Left lung (tissue), 10 donors: ENCODE measurements around the gene TEDC1. TPM values are rescaled to one million over a fixed set of nuclear protein-coding genes. Genes with fewer than 3 reads are reported as not detected.

ENCODE experiments used
- ATAC-seq: fragments of 200-7000 bp; cut with Tn5 transposase; one replicate; pipeline ENCODE4 v1.9.1; 2020; ENCODE audit warnings: moderate library complexity
- DNase-seq, 4 donors: peaks; one replicate each; pipeline ENCODE4 v3.0.0-alpha.2; 2013 to 2020
- H3K27ac ChIP-seq, 2 donors: fragments of 200-600 bp; sonication (generic) in 1 of 2; one replicate each; pipeline versions ENCODE4 v1.5.0 to v1.8.0; 2020 to 2021
- H3K27me3 ChIP-seq, 2 donors: fragments of 200-600 bp; sonication (generic) in 1 of 2; one replicate each; pipeline versions ENCODE4 v1.5.0 to v1.8.0; 2020 to 2021
- H3K36me3 ChIP-seq, 2 donors: fragments of 200-600 bp; sonication (generic) in 1 of 2; one replicate each; pipeline versions ENCODE4 v1.5.0 to v1.8.0; 2020 to 2021
- H3K4me1 ChIP-seq, 2 donors: fragments of 200-600 bp; one replicate each; pipeline ENCODE4 v1.8.0; 2021
- H3K4me3 ChIP-seq, 2 donors: fragments of 200-600 bp; sonication (generic) in 1 of 2; one replicate each; pipeline versions ENCODE4 v1.5.0 to v1.8.0; 2020 to 2021; ENCODE audit warnings: mild to moderate bottlenecking in 1 of 2
- H3K9me3 ChIP-seq, 2 donors: fragments of 200-600 bp; sonication (generic) in 1 of 2; one replicate each; pipeline versions ENCODE4 v1.5.0 to v1.8.0; 2020 to 2021
- intact Hi-C, 2 donors: fragments of 100-400 bp; cut with DNase I; formaldehyde crosslinking; loops; one replicate each; pipeline versions ENCODE4 v1.11.2 to v1.14.2; 2022
- polyA plus RNA-seq, 6 donors: library from polyadenylated mRNA; unstranded; fragments of 120-200 nt; gene quantifications; one replicate each; pipeline ENCODE4 v1.2.1, GENCODE V29; 2013; ENCODE audit not compliant: insufficient read length in 6 of 6
- total RNA-seq, 2 donors: library from RNA; stranded (reverse); fragmentation: NEBNext Ultra II Directional; extraction: Animal tissue kit (Norgen Biotek cat#: 25700); gene quantifications; one replicate each; pipeline ENCODE4 v1.2.1, GENCODE V29; 2021
- TF ChIP-seq, protein P1 (sequence below), 2 donors: fragments of 200-600 bp; sonication (generic) in 1 of 2; IDR thresholded peaks; one replicate each; pipeline versions ENCODE4 v1.5.0 to v1.8.0; 2021; ENCODE audit warnings: antibody characterized with exemption in 2 of 2
- donor health status: DM: no; HTN: yes; CAD: no.
- donor health status: DM: no; HTN: no; CAD: no.

TEDC1 gene
- total and polyA plus RNA-seq, 8 donors: 5.9 to 16.8 (median 8.8) TPM

- Histone ChIP-seq H3K4me1 (peaks cover 0 to 1% of the 10 kb centered on the region in 2 donors), H3K27ac (no peak overlapping the region), H3K9me3 (no peaks in the 10 kb centered on the region), H3K4me3 (no peak overlapping the region), H3K36me3 (peaks cover 0 to 91% of the 10 kb centered on the region in 2 donors), H3K27me3 (no peaks in the 10 kb centered on the region)
- TF ChIP-seq, protein P1, sequence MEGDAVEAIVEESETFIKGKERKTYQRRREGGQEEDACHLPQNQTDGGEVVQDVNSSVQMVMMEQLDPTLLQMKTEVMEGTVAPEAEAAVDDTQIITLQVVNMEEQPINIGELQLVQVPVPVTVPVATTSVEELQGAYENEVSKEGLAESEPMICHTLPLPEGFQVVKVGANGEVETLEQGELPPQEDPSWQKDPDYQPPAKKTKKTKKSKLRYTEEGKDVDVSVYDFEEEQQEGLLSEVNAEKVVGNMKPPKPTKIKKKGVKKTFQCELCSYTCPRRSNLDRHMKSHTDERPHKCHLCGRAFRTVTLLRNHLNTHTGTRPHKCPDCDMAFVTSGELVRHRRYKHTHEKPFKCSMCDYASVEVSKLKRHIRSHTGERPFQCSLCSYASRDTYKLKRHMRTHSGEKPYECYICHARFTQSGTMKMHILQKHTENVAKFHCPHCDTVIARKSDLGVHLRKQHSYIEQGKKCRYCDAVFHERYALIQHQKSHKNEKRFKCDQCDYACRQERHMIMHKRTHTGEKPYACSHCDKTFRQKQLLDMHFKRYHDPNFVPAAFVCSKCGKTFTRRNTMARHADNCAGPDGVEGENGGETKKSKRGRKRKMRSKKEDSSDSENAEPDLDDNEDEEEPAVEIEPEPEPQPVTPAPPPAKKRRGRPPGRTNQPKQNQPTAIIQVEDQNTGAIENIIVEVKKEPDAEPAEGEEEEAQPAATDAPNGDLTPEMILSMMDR (IDR thresholded peaks at IDR 0.05): no peak
- no peak for ATAC-seq
- DNase-seq: no peak
- intact Hi-C loops: no loop called here
These were observed 37.2 kb upstream of the TEDC1 start for GRCh38 chr14:105453847-105454246.

- DNase-seq (no peak), ATAC-seq (no peak)
- intact Hi-C loops: no loop called here
- TF ChIP-seq, protein P1 (IDR thresholded peaks at IDR 0.05): no peak
- peaks cover 0 to 83% of the 10 kb centered on the region in 2 donors for H3K36me3 ChIP-seq
- H3K9me3 ChIP-seq: no peaks in the 10 kb centered on the region
- no peak overlapping the region for H3K4me3 ChIP-seq
- H3K27ac ChIP-seq: no peak overlapping the region
- no peaks in the 10 kb centered on the region for H3K4me1 ChIP-seq
- H3K27me3 ChIP-seq: no peaks in the 10 kb centered on the region
These were observed 35.9 kb upstream of the TEDC1 start for GRCh38 chr14:105455086-105455640.

GRCh38 chr14:105455766-105456660 is 35.0 kb upstream of the TEDC1 start:
- Histone ChIP-seq H3K27ac (no peak overlapping the region), H3K4me3 (no peak overlapping the region), H3K9me3 (no peaks in the 10 kb centered on the region), H3K4me1 (no peaks in the 10 kb centered on the region), H3K27me3 (no peaks in the 10 kb centered on the region), H3K36me3 (peaks cover 0 to 83% of the 10 kb centered on the region in 2 donors)
- ATAC-seq (no peak), DNase-seq (no peak)
- TF ChIP-seq, protein P1 (IDR thresholded peaks at IDR 0.05): no peak
- intact Hi-C loops: no loop called here

GRCh38 chr14:105456736-105457617 is 34.1 kb upstream of the TEDC1 start:
- no peak overlapping the region for H3K4me3 ChIP-seq
- H3K27me3 ChIP-seq: no peaks in the 10 kb centered on the region
- ATAC-seq: peak; percentile 19
- TF ChIP-seq, protein P1 (IDR thresholded peaks at IDR 0.05): no peak
- peaks cover 0 to 84% of the 10 kb centered on the region in 2 donors for H3K36me3 ChIP-seq
- H3K9me3 ChIP-seq: no peaks in the 10 kb centered on the region
- DNase-seq: no peak
- no peak overlapping the region for H3K27ac ChIP-seq
- H3K4me1 ChIP-seq: no peaks in the 10 kb centered on the region
- intact Hi-C loops: no loop called here
